ENCODE measurements around the gene TARBP1.

TARBP1 gene

DNA sequence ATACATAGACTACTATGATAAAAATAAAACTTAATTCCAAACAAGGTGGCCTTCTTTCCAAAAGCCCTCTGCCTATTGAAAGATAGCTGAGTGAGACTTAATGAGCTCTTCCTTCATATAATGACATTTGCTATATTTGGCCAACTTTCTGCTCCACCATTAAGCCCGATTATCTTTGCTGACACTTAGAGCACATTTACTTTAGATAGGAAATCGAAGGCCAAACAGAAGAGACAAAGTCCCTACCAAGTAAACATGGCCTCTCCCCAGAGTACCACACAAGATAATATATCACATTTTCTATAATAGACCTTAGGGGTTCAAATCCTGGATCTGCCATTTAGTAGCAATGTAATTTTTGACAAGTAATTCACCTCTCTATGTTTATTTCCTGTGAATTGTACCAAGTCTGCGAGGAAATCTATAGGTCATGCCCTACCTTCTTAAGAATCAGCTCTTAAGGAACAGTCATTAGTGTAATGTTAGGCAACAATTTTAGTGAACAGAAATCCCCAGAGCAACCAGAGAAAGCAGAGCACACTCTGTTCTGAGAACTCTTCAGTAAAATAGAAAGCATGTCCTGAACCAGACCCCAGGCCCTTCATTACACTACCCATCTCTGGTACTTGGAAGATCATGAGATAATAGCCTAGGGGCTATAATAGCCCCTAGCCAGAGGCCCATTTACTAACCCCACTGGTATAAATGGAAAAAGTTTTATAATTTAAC is 123.0 kb downstream of the TARBP1 start:
- TF ChIP-seq POLR2AphosphoS5 (IDR thresholded peaks at IDR 0.05; ENCODE audit: low read depth, low read length) (no peak), POLR2A (IDR thresholded peaks at IDR 0.05; ENCODE audit: low read depth, low read length) (no peak), TAF1 (IDR thresholded peaks at IDR 0.05; ENCODE audit: borderline replicate concordance, low read depth, low read length) (no peak)
- DNase-seq (ENCODE audit: insufficient read length) (no peak), FAIRE-seq (no peak)

GRCh38 chr1:234348964-234349363 is 130.0 kb downstream of the TARBP1 start:
- FAIRE-seq (no peak), DNase-seq (ENCODE audit: insufficient read length) (no peak)
- no peak for TF ChIP-seq POLR2AphosphoS5 (IDR thresholded peaks at IDR 0.05; ENCODE audit: low read depth, low read length)
- no peak for TF ChIP-seq TAF1 (IDR thresholded peaks at IDR 0.05; ENCODE audit: borderline replicate concordance, low read depth, low read length)
- TF ChIP-seq POLR2A (IDR thresholded peaks at IDR 0.05; ENCODE audit: low read depth, low read length): no peak

DNA sequence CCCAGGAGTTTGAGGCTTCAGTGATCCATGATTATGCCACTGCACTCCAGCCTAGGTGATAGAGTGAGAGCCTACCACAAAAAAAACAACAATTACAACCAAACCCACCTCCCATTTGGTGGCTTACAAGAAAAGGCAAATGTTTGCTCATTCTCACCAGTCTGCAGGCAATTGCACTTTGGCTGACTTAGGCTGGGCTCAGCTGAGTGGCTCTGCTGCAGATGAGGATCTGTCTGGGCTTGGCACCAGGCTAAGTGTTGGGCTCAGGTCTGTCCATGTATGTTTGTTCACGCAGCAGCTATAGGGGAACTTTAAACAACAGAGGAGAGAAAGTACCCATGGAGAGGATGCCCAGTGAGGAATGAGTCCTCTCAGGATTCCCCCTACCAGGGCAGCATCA is 133.7 kb downstream of the TARBP1 start:
- no peak for FAIRE-seq
- no peak for DNase-seq (ENCODE audit: insufficient read length)
- TF ChIP-seq POLR2AphosphoS5 (IDR thresholded peaks at IDR 0.05; ENCODE audit: low read depth, low read length) (no peak), TAF1 (IDR thresholded peaks at IDR 0.05; ENCODE audit: borderline replicate concordance, low read depth, low read length) (no peak), POLR2A (IDR thresholded peaks at IDR 0.05; ENCODE audit: low read depth, low read length) (no peak)

GRCh38 chr1:234342774-234343173 is 136.2 kb downstream of the TARBP1 start:
- TF ChIP-seq TAF1 (IDR thresholded peaks at IDR 0.05; ENCODE audit: borderline replicate concordance, low read depth, low read length) (no peak), POLR2AphosphoS5 (IDR thresholded peaks at IDR 0.05; ENCODE audit: low read depth, low read length) (no peak), POLR2A (IDR thresholded peaks at IDR 0.05; ENCODE audit: low read depth, low read length) (no peak)
- DNase-seq (ENCODE audit: insufficient read length) (no peak), FAIRE-seq (no peak)

All from GM12892 (cell line).